ENCODE data around the gene GFRA1. TPM values are rescaled to one million over a fixed set of nuclear protein-coding genes. Genes with fewer than 3 reads are reported as not detected.

Gene GFRA1
- total RNA-seq, 1 experiment from 2014 or later, result not detected

Other genes with a start within 250 kb of the GFRA1 start
- gene CCDC172, start 51.2 kb upstream of the GFRA1 start, total RNA-seq (2014; rRNA removed; shearing (Covaris generic)), result not detected in 2 replicates
- 0.05 and 0.13 TPM in 2 replicates for gene PNLIPRP3, start 154.6 kb upstream of the GFRA1 start, total RNA-seq (2014; rRNA removed; shearing (Covaris generic))